NCI-H2081 treated with DMSO at 0.1 percent for 48 hours (cell line): ENCODE results near the gene ELP2.
"Not testable (repeated sequence)": the region's sequence is repeated elsewhere in the genome, so short reads cannot be mapped to it uniquely, and the experiment has no call there.

Experiments
- DNase-seq: peaks from one replicate; lab custom pipeline; 2025; lab: John Stamatoyannopoulos, UW

Gene ELP2, protein sequence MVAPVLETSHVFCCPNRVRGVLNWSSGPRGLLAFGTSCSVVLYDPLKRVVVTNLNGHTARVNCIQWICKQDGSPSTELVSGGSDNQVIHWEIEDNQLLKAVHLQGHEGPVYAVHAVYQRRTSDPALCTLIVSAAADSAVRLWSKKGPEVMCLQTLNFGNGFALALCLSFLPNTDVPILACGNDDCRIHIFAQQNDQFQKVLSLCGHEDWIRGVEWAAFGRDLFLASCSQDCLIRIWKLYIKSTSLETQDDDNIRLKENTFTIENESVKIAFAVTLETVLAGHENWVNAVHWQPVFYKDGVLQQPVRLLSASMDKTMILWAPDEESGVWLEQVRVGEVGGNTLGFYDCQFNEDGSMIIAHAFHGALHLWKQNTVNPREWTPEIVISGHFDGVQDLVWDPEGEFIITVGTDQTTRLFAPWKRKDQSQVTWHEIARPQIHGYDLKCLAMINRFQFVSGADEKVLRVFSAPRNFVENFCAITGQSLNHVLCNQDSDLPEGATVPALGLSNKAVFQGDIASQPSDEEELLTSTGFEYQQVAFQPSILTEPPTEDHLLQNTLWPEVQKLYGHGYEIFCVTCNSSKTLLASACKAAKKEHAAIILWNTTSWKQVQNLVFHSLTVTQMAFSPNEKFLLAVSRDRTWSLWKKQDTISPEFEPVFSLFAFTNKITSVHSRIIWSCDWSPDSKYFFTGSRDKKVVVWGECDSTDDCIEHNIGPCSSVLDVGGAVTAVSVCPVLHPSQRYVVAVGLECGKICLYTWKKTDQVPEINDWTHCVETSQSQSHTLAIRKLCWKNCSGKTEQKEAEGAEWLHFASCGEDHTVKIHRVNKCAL

DNA sequence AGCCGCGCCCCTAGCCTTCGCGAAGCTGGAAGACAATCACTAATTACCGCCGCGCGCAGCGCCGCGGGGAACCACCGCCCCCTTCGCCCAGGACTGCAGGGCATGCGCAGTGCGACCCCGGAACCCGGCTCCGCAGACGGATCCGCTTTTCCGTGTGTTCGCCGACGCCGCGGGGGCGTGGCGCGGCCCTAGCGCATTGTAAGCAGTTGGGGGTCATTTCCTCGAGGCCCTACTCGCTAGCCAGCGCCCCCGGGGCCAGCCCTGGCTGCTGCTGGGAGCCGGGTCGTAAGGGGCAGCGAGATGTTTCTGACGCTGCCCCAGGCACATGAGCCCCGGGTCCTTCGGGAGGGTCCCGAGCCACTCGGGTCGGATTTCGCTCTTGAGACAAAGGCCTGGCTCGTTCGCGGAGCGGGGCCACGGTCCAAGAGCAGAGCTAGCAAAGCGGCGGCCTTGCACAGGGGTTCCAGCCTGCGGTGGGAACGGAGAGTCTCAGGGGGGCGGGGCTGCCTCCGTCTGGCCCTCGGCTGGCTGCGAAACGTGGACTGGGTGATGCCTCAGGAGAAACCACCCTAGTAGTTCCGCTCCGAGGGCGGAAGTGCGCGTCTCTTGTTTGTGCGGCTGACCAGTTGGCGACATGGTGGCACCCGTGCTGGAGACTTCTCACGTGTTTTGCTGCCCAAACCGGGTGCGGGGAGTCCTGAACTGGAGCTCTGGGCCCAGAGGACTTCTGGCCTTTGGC, at the start of gene ELP2, which contains the start of gene SLC39A6:
Gene ELP2, plus strand, starts transcription at position 600 of the 739 bp plus-strand sequence. Its CDS starts 35 bp downstream, at position 635.
Gene SLC39A6, minus strand, starts transcription at position 41 of the 739 bp plus-strand sequence. CDS start 2,333 bp downstream, outside the sequence.
- peak; percentile 68 for DNase-seq

DNA sequence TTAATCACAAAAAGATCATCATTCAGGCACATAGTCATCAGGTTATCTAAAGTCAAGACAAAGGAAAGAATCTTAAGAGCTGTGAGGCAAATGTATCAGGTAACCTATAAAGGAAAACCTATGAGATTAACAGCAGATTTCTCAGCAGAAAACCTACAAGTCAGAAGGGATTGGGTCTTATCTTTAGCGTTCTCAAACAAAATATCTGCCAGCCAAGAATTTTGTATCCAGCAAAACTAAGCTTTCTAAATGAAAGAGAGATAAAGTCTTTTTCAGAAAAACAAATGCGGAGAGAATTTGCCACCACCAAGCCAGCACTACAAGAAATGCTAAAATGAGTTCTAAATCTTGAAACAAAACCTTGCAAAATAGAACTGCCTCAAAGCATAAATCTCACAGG, 48.6 kb upstream of the ELP2 start:
- not testable (repeated sequence) for DNase-seq

DNA sequence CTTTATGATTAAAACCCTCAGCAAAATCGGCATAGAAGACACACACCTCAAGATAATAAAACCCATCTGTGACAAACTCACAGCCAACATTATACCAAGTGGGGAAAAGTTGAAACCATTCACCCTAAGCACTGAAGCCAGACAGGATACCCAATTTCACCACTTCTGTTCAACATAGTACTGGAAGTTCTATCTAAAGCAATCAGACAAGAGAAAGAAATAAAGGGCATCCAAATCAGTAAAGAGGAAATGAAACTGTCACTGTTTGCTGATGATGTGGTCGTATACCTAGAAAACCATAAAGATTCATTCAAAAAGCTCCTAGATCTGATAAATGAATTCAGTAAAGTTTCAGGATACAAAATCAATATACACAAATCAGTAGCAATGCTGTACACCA, 46.0 kb upstream of the ELP2 start:
- DNase-seq = no peak

DNA sequence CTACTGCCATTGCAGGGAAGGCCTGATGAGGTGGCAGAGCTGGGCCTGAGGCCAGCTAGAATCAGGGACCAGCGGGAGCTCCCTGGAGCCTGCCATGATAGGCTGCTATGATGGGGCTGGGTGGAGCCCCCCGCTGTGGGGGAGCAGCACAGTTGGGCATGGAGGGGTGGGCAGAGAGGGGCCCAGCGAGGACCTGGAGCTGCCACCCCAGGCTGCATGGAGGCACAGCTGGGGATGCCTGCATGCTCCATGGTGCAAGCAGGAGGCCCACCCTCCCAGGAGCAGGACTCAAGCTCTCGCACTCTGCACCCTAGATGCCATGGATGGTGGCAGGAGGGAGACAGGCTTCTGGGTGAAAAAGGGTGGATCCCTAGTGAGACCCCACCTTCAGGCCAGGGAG, 44.5 kb upstream of the ELP2 start:
- no peak for DNase-seq

DNA sequence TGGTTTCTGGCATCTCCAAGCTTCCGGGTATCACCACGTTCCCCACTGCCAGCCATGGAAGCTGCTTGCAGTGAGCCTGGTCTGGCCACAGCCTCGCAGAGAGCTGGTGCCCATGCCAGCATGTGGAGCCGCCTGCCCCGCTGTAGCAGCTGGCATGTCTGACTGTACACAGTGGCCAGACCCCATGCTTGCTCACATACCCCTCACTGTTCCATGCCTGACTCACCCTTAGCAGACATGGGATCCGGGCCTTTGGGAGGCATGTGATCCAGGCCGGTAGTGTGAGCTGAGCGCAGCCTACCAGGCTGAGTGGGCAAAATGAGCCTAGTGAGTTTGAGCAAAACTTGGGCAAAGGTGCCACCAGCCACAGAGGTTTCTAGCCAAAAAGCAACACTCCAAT, 43.5 kb upstream of the ELP2 start:
- DNase-seq = no peak

DNA sequence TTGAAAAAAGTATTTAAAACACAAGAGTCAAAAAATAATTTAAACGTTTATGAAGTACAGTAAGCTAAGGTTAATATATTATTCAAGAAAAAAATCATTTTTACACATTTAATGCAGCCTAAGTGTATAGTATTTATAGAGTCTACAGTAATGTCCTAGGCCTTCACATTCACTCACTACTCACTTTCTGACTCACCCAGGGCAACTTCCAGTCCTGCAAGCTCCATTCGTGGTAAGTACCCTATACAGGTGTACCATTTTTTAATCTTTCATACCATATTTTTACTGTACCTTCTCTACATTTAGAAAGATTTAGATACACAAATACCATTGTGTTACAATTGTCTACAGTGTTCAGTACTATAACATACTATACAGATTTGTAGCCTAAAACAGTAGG, 41.4 kb upstream of the ELP2 start:
- DNase-seq = no peak

DNA sequence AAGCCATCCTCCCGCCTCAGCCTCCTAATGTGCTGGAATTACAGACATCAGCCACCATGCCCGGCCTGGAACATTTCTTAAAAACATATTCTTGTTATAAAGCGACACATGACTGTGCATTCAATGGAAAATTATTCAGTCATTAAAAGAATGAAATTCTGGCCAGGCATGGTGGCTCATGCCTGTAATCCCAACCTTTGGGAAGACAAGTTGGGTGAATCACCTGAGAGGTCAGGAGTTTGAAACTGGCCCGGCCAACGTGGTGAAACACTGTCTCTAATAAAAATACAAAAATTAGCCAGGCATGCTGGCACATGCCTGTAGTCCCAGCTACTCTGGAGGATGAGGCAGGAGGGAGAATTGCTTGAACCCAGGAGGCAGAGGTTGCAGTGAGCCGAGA, 40.7 kb upstream of the ELP2 start:
- DNase-seq = no peak

DNA sequence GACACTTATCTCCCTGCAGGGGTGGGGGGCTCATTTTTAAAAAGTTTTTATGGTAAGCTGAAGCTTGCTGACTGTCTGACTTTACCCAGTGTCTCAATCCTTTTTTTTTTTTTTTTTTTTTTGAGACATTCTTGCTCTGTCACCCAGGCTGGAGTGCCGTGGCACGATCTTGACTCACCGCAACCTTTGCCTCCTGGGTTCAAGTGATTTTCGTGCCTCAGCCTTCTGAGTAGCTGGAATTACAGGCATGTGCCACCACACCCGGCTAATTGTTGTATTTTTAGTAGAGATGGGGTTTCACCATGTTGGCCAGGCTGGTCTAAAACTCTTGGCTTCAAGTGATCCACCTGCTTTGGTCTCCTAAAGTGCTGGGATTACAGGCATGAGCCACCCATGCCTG, 37.6 kb upstream of the ELP2 start:
- not testable (repeated sequence) for DNase-seq

DNA sequence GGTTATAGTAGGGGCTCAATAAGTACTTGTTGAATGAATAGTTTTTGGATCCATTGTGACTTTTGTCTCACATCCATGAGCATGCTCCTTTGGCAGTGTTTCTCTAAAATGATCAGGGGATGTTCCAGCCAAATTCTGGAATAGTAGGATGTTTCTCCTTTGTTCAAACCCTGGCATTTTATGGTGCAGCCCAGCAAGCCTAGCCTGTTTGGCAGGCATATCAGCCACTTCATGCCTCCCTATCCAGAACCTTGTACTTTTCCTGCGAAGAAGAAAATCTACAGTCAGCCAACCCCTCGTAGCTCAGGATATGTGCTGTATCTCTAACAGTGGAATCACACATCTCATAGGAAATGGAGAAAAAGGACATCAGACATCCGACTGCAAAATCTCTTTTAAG, 35.3 kb upstream of the ELP2 start:
- DNase-seq = no peak

DNA sequence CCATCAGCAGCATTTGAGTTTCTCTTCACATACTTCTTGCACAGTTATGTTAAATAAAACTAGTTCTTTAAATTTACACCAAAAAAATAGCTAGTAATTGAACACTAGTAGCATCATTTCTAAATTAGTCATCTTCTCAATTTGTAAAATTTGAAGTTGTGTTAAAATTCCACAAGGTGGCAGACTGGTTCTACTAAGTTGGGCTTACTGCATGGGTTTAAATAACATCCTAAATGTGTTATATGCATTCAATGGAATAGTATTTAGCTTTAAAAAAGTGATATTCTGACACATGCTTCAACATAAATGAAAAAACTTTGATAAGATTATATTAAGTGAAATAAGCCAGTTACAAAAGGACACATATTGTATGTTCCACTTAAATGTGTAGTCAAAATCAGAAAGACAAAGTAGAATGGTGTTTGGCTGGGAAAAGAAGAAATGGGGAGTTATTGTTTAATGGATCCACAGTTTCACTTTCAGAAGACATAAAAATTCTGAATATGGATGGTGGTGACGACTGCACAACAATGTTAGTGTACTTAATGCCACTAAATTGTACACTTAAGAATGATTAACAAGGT, 33.7 kb upstream of the ELP2 start:
- peak; percentile 5 for DNase-seq

DNA sequence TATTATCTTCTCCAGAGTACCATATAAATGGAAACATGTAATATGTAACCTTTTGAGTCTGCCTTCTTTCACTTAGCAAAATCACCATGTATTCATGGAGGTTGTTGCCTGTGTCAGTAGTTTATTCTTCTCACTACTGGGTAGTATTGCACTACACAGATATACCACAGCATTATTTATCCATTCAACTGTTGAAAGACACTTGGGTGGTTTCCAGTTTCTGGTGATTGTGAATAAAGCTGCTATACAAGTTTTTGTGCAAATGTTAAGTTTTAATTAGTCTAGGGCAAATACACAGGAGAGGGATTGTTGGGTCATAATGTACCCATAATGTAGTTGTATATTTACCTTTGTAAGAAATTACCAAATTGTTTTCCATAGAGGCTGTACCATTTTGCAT, 32.7 kb upstream of the ELP2 start:
- no peak for DNase-seq

DNA sequence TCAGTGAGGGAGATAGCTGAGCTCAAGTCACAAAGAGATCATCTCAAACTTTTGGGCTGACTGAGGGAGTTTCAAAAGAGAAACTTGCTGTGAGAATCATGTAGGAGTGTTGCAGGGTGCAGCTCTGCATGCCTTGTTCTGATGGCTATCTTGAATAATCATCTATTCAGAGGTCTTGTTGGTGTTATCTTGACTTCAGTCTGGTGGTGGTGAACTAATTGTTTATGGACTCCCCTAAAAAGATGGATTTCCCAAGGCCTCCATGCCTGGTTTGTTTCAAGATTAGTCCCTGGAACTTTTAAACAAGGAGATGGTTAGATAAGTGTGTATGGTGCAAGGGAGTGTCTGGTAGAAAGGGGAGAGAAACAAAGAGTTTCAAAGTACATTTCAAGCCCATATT, 30.4 kb upstream of the ELP2 start:
- no peak for DNase-seq

DNA sequence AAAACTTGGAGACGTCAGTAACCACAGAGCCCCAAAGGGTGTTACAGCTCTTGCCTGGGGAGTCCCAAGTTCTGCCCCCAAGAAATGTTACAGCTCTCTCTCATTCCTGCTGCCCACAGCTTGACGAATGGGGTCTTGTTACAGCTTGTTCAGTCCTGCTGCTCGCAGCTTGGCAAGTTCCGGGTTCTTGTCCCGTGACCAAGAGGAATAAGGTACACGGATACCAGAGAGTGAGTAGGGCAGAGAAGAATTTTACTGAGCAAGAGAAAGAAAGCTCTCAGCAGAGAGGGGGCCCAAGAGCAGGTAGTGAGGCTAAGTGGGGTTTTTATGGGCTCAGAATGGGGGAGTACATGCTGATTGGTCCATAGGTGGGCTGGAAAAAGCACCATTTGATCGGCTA, 27.8 kb upstream of the ELP2 start:
- no peak for DNase-seq

DNA sequence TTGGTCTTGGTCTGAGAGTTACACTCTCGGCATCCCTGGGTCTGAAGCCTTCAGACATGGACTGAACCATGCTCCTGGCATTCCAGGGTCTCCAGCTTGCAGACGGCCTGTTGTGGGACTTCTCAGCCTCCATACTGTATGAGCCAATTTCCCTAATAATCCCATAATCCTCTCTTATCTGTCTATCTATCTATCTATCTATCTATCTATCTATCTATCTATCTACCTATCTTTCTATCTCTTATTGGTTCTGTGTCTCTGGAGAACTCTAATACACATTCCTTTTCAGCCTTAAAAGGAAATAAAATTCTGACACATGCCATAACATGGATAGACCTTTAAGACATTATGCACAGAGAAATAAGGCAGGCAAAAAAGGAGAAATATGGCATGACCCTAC, 24.9 kb upstream of the ELP2 start:
- DNase-seq = no peak

DNA sequence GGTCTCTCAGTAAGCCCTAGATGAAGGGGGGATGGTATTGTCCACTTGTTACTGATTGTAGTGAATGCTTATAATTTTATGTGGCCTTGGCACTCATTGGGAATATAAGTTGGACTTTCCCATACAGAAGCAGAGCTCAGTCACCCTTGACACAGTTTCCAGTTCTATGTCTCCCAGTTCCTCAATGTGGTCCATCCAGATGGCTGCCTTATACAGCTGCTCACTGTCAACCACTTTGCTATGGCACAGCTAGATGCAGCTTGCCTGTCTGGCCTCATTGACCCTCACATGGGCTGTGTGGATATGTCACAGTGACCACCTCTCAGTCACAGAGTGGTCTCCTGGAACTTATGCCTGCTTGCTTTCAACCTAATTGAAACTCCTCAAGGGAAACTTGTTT, 22.2 kb upstream of the ELP2 start:
- no peak for DNase-seq

DNA sequence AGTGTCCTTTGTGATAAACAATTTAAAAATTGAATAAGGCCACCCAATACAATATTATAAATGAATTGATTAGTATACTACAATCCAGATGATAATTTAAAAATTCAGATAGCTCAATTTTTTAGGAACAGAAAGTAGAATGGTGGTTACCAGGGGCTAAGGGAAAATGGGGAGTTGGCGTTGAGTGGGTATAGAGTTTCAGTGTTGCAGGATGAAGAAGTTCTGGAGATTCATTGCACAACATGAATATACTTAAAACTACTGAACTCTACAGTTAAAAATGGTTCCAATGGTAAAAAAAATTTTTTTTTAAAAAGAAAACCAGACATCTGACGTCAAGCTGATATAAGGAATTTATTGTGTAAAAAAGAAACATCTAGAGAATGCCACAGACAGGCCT, 21.5 kb upstream of the ELP2 start:
- DNase-seq = no peak

DNA sequence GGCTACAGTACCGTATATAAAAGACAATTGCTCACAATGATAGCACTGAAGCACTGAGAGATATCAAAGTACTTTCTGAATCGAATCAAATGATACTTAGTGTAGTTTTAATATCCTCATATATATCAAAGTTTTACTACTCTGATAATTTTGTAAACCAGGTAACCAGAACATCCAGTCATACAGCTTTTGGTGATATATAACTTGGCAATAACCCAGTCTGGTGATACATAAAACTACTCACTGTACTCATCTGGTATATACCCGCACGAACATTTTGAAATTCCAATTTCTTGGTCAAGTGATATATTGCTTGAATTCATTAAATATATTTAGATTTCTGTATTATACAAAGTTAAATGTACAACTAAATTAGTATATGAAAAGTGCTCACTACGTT, 21.1 kb upstream of the ELP2 start:
- DNase-seq = no peak

DNA sequence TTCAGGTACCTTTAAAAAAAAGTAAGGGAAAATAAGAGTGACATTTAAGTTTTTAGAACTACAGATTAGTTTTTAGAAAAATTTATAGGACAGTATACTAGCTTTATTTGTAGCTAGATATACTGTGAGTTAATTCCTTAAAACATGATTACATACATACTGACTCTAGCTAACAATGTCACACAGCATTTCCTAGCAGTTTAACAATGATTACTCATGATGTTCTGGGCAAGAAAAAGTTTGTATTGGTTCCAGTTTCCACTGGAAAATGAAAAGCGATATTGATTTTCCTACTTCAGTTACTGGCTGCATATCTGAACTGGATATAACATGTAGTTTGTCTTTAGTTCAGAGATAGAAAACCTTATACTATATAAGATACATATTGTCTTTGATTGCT, 20.0 kb upstream of the ELP2 start:
- DNase-seq = no peak

DNA sequence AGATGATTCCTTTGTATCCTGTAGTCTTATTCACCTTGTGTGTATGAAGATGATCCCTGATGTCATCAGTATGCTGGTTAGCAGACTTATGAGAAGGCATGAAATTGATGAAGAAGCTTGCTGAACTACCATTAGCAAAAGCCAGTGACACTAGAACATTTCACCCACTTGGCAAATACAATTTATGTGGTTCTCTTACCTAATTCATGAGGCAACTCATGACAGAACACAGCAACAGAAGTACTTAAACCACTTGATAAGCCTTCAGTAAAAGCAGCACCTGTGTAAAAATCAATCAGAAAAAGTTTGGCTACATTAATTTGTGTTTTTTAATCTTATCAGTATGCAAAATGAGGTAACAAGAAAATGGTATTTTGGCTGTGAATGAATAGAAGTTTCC, 17.4 kb upstream of the ELP2 start:
- no peak for DNase-seq

DNA sequence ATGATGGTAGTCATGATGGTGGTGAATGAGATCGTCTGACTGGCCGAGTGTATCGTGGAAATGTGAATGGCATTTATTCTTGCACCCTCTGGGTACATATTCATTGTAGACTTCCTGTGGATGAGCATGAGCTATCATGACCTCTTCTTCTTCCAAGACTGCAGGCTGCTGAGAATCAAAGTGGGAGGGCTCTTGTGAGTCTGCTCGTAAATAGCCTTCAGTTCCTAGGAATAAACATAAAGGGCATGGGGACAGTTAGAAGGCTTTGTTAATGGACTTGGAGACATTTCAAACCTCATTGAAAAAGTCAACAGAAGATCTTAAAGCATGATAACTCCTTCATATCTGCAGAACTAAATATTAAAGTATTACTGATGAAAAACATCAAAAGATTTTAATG, 15.4 kb upstream of the ELP2 start:
- no peak for DNase-seq

DNA sequence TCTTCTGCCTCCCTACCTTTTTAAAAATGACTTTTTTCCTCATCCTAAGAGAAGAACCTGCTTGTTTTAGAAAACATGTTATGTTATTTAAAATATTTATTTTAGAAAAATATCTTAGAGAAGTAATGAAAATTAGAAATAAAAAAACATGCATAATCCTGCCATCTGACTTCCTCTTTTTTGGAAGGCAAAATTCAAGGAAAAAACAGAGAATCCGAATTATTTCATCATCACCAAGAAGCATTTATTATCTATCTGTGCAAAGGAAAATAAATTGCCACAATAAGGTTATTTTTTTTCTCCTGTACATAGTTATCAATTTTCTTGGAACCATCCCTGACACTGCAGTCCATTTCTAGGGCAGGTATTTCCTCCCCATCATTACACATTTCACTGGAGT, 15.0 kb upstream of the ELP2 start:
- DNase-seq = no peak

DNA sequence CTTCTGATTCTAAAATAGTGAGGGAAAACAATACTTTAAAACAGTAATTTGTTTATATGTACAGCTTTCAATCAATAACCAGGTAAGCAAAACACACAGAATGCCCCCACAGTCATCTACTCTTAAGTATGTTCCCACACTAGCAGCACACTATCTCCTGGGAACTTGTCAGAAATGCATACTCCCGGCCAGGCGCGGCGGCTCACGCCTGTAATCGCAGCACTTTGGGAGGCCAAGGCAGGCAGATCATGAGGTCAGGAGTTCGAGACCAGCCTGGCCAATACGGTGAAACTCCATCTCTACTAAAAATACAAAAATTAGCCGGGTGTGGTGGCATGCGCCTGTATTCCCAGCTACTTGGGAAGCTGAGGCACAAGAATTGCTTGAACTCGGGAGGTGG, 12.9 kb upstream of the ELP2 start:
- not testable (repeated sequence) for DNase-seq
